ENCODE results near the gene MTSS2. TPM values are rescaled to one million over a fixed set of nuclear protein-coding genes. Genes with fewer than 3 reads are reported as not detected.
"Not testable (repeated sequence)": the region's sequence is repeated elsewhere in the genome, so short reads cannot be mapped to it uniquely, and the experiment has no call there.

The MTSS2 gene
- total RNA-seq, 1 donor from 2014 or later = 113 TPM

DNA sequence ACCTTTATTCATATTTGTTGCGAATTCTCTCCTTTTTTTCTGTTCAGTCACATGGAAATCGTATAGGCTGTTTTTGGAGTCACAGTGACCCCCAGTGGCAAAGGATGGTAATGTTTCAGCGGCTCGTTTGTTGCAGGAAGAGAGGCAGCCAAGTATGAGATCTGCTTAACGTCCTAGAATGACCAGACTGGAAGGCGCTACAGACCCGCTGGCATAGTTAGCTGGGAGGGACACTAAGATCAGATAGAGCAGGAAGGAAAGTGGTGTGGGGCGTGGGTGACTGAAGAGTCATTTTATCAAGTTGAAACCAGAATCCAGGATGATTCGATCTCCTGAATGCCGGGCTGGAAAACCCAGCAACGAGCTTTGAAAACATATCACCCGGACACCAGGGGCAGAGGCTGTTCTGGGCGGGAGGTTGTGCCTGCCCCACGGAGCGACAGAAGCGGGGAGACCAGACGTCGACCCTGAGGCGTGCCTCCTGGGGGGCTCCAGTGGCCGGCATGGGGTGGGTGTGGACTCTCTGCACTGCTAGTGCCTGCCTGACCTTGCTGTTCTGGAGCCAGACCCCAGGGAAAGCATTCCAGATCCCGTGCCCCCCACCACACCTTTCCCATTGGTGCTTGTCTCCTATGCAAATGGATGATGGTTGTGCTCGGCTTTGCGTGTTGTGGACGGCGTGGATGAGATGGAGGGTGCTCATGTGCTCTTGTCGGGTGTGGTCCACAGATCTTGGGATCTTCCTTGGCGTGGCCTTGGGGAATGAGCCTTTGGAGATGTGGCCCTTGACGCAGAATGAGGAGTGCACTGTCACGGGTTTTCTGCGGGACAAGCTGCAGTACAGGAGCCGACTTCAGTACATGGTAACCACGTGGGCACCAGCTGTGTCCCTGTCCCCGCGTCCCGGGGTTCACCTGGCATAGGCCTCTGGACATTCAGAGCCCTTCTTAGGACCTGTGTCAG lies 31.8 kb downstream of the MTSS2 start:
- DNase-seq (ENCODE audit: low spot score) = peak; percentile 90

DNA sequence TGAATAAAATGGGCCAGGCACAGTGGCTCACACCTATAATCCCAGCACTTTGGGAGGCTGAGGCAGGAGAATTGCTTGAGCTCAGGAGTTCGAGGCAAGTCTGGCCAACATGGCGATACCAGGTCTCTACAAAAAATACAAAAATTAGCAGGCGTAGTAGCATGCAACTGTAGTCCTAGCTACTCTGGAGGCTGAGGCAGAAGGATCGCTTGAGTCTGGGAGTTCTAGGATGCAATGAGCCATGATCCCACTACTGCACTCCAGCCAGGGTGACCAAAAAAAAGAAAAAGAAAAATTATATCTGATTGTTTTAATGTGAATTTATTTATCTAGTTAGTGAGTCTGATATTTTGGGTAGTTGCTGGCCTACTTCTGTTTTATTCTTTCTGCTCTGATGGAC lies 32.4 kb downstream of the MTSS2 start:
- no peak for DNase-seq (ENCODE audit: low spot score)

DNA sequence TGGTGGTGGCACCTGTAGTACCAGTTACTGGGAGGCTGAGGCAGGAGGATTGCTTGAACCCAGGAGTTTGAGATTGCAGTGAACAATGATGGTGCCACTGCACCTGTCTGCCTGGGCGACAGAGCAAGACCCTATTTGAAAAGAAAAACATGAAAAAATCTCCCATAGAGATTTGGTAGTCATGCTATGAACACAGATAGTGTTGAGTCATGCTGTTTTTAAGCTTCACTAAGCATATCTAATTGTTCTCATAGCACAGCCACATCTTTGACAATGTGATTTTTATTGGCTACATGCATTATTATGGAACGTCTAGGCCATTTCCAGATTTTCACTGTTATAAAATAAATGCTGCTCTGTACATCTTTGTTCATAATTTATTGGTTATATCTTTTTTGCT lies 33.5 kb downstream of the MTSS2 start:
- DNase-seq (ENCODE audit: low spot score) = no peak

DNA sequence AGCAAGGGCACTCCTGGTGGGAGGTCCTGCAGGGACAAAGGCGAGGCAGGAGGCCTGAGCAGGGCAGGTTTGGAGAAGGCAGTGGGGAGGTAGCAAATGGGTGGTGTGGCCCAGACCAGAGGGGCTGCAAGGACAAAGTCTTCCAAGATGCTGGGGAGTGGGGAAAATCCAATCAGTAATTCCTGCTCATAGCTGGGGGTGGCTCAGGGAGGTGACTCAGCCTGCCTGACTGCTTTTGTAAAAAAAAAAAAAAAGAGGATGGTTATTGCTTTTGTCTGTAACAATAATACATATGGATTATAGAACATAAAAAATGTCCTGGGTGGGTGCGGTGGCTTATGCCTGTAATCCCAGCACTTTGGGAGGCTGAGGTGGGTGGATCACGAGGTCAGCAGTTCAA lies 34.3 kb downstream of the MTSS2 start:
- no peak for DNase-seq (ENCODE audit: low spot score)

DNA sequence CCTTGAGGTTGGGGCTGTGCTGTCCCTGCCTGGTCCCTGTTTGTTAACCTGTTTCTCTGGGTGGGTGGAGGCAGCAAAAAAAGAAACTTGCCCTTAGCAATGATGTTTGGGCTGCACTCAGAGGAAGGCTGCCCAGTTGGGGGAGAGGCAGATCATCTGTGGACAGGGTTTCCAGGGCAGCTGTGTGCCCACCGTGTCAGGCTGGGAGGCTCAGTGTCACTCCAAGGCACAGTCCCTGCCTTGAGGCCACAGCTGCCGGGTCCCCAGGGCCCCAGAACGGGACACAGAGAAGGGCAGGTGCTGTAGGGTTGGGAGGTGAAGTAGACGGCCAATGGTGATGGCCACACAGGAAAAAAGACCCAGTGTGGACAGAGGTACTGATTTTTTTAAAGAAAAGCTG lies 35.6 kb downstream of the MTSS2 start:
- DNase-seq (ENCODE audit: low spot score) = no peak

DNA sequence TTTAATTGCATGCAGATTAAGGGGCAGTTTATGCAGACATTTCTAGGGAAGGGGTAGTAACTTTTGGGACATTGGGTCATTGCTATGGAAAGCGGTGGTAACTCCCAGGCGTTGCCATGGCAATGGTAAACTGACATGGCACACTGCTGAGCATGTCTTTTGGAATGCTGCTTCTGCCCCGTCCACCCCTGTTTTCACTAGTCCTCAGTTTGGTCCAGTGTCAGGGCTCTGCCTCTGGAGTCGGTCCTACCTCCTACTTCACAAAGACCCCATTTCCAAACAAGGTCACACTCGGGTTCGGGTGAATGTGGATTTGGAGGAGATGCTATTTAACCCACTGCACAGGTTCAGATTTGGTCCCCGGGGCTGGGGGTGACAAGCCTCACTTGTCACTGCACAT lies 36.6 kb downstream of the MTSS2 start:
- no peak for DNase-seq (ENCODE audit: low spot score)

DNA sequence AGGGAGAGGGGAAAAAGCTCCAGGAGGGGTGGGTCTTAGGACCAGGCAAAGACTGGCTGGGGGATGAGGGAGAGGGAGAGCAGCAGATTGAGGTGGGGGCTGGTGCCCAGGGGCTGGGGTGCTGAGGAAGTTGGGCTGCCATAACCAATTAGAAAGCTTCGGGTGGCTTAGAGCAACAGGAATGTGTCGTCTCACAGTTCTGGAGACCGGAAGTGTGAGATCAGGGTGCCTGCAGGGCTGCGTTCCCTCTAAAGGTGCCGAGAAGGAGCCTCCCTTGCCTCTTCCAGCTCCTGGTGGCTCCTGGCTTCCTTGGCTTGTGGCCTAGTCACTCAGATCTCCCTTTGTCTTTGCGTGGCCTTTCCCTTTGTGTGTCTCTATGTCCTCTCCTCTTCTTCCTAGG lies 37.2 kb downstream of the MTSS2 start:
- DNase-seq (ENCODE audit: low spot score) = no peak

DNA sequence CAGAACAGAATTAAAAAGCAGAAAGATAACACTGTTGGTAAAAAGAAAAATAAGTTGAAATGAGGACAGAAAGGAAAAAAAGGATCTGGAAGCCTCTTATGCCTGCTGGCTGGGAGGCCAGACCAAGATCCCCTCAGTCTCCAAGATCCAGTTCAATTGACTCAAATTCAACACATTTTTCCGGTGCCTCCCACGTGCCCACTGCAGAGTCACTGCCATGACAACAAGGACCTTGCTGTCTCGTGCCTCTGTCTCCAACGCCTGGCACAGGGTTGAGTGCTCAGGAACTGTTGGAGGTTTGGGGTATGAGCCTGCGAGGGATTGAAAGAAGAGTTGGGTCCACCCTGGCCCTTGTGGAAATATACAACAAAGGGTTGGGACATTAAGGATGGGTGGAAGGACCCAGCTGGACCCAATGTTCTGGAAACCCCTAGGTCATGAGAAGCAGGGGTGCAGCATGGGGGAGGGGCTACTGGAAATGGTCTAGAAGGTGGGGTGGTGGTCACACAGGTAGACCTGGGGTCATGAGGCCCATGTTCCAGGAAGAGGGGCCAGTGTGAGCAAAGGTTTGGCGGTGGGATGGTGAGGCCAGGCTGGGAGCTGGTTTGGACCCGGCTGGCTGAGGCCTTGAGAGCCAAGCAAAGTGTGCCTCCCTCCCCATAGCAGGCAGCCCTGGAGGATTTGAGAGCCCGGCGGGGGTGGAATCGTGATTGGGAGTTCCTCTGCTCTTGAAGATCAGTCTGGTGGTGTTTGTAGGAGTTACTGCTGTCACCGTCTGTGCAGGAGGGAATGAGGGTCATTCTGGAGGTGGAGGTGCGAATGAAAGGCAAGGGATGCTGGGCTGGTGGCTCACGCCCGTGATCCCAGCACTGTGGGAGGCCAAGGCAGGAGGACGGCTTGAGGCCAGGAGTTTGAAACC lies 38.2 kb downstream of the MTSS2 start:
- no peak for DNase-seq (ENCODE audit: low spot score)

DNA sequence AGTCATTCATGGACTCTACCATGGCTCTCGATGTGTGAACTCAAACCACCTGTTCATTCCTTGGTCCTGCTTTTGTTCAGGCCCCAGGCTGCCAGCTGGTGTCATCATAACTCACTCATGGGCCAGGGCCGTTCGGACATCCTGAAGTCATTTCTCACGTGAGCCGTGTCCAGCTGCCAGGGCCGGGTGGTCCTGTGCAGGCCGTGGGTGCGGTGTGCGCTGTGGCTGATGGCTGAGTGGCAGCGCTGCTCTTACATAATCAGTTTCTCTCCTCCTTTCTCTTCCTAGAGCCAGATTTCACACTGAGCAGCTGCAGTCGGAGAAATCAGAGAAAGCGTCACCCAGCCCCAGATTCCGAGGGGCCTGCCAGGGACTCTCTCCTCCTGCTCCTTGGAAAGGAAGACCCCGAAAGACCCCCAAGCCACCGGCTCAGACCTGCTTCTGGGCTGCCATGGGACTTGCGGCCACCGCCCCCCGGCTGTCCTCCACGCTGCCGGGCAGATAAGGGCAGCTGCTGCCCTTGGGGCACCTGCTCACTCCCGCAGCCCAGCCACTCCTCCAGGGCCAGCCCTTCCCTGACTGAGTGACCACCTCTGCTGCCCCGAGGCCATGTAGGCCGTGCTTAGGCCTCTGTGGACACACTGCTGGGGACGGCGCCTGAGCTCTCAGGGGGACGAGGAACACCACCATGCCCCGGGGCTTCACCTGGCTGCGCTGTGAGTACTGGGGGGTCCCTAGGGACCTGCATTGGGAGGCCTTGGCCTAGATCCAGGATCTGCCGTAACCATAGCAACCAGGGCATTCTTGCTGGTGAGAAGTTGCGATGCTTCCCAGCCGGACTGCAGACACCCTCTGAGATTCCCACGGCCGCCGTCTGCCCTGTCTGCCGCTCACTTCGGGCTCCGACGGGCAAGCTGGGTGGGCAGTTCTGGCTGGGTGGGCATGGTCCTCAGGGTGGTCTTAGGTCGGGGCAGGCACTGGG lies 39.3 kb downstream of the MTSS2 start, which contains the start of gene IL34:
Gene IL34, plus strand, starts transcription at position 300 of the 982 bp plus-strand sequence. Its CDS starts 389 bp downstream, at position 689.
- DNase-seq (ENCODE audit: low spot score) = no peak

DNA sequence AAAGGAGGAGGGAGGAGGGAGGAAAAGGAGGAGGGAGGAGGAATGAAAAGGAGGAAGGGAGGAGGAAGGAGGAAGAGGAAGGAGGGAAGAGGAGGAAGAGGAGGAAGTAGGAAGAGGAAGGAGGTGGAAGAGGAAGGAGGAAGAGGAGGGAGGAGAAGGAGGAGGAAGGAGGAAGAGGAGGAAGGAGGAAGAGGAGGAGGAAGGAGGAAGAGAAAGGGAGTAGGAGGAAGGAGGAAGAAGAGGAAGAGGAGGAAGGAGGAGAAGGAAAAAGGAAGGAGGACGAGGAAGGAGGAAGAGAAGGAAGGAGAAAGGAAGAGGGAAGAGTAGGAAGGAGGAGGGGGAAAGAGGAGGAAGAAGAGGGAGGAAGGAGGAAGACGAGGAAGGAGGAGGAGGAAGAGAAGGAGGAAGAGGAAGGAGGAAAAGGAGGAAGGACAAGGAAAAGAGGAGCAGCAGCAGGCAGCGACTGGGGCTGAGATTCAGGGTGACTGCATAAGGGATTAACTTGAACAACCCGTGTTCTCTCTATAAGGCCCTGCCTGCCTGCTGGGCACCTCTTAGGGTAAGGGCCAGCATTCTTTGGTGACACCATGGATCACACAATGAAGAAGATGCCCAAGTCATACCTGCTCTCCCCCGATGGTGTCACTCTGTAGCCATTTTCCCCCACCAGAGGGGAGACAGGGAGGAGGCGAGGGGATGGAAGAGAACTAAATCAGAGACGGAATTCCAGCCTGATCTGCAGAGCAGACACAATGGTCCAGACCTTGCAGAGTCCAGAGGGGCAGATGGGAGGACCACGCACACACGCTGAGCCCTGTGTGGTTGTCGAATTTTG lies 40.9 kb downstream of the MTSS2 start:
- DNase-seq (ENCODE audit: low spot score) = no peak

DNA sequence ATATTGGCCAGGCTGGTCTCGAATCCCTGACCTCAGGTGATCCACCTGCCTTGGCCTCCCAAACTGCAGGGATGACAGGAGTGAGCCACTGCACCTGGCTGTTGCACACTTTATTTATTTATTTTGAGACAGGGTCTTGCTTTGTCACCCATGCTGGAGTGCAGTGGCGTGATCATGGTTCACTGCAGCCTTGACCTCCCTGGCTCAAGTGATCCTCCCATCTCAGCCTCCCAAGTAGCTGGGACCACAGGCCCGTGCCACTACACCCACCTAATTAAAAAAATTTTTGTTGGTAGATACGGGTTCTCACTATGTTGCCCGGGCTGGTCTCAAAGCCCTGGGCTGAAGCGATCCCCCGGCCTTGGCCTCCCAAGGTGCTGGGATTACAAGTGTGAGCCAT lies 42.6 kb downstream of the MTSS2 start:
- DNase-seq (ENCODE audit: low spot score) = not testable (repeated sequence)

DNA sequence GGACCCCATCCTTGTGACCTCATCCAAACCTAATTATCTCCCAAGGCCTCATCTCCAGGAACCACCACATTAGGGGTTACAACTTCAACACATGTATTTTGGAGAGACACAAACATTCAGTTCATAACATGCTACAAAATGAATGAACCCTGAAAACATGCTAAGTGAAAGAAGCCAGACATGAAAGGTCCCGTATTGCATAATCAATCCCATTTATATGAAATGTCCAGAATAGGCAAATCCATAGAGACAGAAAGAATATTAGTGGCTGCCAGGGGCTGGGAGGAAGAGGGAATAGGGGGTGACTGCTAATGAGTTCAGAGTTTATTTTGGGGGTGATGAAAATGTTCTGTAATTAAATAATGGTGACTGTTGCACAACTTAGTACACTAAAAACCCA lies 43.2 kb downstream of the MTSS2 start:
- DNase-seq (ENCODE audit: low spot score) = no peak

DNA sequence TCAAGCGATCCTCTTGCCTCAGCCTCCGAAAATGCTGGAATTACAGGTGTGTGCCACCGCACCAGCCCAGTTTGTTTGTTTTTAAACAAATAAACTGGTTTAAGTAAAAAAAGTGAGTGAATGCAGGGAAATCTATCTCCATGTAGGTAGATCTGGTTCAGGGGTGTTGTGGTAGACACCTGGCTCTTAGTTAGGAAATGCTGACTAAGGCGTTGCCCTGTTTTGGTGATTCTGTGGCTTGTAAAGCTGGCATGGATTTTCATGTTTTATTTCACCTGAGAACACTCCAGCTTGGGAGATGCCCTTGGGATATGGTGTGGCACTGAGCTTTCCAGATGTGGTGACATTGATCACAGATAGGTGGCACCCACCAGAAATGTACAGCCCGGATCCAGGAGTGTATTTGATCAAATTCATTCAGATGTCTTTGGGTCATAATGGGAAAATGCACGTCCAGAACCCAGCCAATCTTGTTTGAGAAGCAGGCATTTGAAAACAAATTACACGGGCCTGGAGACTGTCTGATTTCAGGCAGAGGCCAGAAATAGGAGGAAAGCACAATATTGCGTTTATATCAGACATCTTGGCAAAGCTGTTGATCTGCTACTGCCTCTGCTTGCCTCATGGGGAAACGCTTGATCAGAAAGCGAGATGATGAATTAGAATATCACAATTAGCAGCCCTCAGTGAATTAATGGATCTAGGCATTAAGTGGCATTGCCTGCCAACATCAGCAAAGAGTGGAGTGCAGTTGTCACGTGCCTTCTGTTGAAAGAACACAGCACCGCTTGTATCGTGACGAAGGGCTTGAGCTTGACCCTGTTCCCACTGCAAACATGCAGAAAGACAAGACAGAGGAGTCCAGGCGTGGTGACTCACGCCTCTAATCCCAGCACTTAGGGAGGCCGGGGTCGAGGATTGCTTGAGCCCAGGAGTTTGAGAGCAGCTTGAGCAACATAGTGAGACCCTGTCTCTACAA lies 46.8 kb downstream of the MTSS2 start:
- DNase-seq (ENCODE audit: low spot score) = peak; percentile 28

Other genes starting within 250 kb of the MTSS2 start
- gene ST3GAL2, start 247.0 kb downstream of the MTSS2 start, total RNA-seq = 22.9 TPM
- 38.0 TPM for gene FCSK, start 231.5 kb downstream of the MTSS2 start, total RNA-seq
- 59.7 TPM for gene COG4, start 162.5 kb downstream of the MTSS2 start, total RNA-seq
- gene SF3B3, start 162.2 kb downstream of the MTSS2 start, total RNA-seq = 225 TPM
- 3.5 TPM for gene IL34, start 39.5 kb downstream of the MTSS2 start, total RNA-seq
- gene VAC14, start 115.1 kb upstream of the MTSS2 start, total RNA-seq = 32.6 TPM